Activated T-helper 17 cell treated with anti-CD3 and anti-CD28 coated beads, Interleukin-2, amount 50 U/mL, for 72 hours (primary cell): ENCODE measurements around the gene EME2. TPM values are rescaled to one million over a fixed set of nuclear protein-coding genes. Genes with fewer than 3 reads are reported as not detected.

Source experiments
- ATAC-seq: fragments of 150-1000 bp; cut with Tn5 transposase; replicated peaks from 2 replicates; pipeline ENCODE4 v1.10.0; 2021; ENCODE audit warnings: mild to moderate bottlenecking, moderate library complexity
- H3K27ac Mint-ChIP-seq: one replicate; pipeline ENCODE4 v1.8.0; 2022; ENCODE audit warnings: mixed read lengths
- H3K27me3 Mint-ChIP-seq: one replicate; pipeline ENCODE4 v1.8.0; 2022; ENCODE audit warnings: mixed read lengths
- H3K36me3 Mint-ChIP-seq: one replicate; pipeline ENCODE4 v1.8.0; 2022; ENCODE audit warnings: low read depth, mild to moderate bottlenecking, mixed read lengths
- H3K4me1 Mint-ChIP-seq: one replicate; pipeline ENCODE4 v1.8.0; 2022; ENCODE audit warnings: mixed read lengths
- H3K4me3 Mint-ChIP-seq: one replicate; pipeline ENCODE4 v1.8.0; 2022; ENCODE audit warnings: mild to moderate bottlenecking, mixed read lengths
- H3K9me3 Mint-ChIP-seq: one replicate; pipeline ENCODE4 v1.8.0; 2022; ENCODE audit warnings: mixed read lengths
- total RNA-seq, 2 donors: library from RNA; stranded (reverse); gene quantifications; one replicate each; pipeline ENCODE4 v1.2.3, GENCODE V29; 2022

Gene EME2
- total RNA-seq, 2 donors from 2014 or later: 37.6 to 39.6 TPM

DNA sequence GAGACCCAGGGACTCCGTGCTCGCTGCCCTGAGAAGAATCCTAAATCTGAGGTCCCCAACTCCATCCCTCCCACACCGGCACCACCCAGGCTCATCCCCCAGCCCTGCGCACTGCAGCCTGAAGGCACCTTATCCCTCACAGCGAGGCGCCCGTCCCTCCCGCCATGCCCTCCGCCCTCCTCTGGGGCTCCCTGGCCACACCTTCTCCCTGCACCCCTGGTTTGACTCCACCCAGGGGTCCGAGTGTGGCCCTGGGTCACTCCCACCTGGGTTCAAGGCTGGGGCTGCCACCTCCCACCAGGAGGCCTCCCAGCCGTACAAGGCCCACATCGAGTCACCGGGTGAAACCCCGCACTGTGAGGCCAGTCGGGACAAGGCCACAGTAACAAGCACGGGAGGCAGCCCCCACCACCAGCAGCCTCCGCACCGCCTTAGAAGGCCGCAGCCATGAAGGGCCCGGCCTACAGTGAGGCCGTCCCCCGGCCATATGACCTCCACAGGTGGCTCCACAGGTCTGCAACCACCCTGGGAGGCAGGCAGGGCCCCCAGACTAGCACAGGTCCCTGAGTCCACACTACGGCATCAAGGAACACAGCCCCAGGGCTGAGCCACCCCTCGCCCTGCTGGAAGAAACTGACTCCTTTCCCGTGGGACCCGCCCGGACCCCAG is 45.7 kb downstream of the EME2 start:
- ATAC-seq: no peak
- Mint-ChIP-seq H3K4me1 (peaks cover 5% of the 10 kb centered on the region), H3K27ac (no peak overlapping the region), H3K9me3 (no peaks in the 10 kb centered on the region), H3K36me3 (peaks cover 30% of the 10 kb centered on the region), H3K27me3 (no peaks in the 10 kb centered on the region), H3K4me3 (no peak overlapping the region)

- Mint-ChIP-seq H3K27ac (no peak overlapping the region), H3K36me3 (peaks cover 23% of the 10 kb centered on the region), H3K9me3 (no peaks in the 10 kb centered on the region), H3K4me1 (no peaks in the 10 kb centered on the region), H3K27me3 (no peaks in the 10 kb centered on the region), H3K4me3 (no peak overlapping the region)
- ATAC-seq: no peak
Observed at GRCh38 chr16:1818873-1819525, 46.4 kb downstream of the EME2 start.

GRCh38 chr16:1819611-1820010 is 47.0 kb downstream of the EME2 start:
- Mint-ChIP-seq H3K27me3 (no peaks in the 10 kb centered on the region), H3K9me3 (no peaks in the 10 kb centered on the region), H3K4me3 (no peak overlapping the region), H3K27ac (no peak overlapping the region), H3K4me1 (peaks cover 3% of the 10 kb centered on the region), H3K36me3 (peaks cover 20% of the 10 kb centered on the region)
- no peak for ATAC-seq

DNA sequence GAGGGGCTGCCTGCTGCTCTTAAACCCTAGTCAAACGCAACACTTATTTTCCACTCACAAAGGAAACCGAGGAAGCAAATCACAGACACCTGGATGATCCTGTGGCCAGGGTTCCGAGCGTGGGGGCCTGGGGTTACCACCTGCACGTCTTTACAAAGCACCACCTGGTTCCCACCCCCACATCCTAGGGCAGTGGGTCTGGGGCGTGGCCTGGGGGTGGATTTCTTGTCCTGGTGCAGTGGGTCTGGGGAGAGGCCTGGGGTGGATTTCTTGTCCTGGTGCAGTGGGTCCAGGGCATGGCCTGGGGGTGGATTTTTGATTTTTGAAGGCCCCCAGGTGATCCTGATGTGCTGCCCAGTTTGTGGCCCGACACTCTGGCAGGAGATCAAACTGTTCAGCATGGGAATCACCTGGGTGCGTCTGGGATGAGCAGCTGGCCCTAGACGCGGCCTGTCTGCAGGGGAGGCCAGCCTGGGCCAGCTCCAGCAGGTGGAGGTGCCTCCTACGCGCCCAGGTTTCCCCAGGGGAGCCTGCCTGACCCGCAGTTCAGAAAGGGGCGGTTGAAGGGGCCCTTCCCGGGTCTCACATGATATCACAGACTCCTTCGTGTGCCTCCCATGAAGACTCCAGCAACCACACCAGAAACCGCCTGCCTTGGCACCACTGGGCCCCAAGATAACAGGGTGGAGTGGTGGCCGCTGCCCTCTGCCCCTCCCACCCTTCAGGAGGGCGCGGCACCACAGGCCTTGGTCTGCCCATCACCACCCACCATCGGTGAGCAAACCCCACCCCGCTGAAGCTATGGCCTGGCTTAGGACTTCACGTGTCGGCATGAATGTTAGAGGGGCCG is 47.7 kb downstream of the EME2 start:
- H3K4me1 Mint-ChIP-seq: peaks cover 5% of the 10 kb centered on the region
- peaks cover 16% of the 10 kb centered on the region for H3K36me3 Mint-ChIP-seq
- no peak overlapping the region for H3K27ac Mint-ChIP-seq
- no peak overlapping the region for H3K4me3 Mint-ChIP-seq
- no peaks in the 10 kb centered on the region for H3K27me3 Mint-ChIP-seq
- H3K9me3 Mint-ChIP-seq: no peaks in the 10 kb centered on the region
- no peak for ATAC-seq

DNA sequence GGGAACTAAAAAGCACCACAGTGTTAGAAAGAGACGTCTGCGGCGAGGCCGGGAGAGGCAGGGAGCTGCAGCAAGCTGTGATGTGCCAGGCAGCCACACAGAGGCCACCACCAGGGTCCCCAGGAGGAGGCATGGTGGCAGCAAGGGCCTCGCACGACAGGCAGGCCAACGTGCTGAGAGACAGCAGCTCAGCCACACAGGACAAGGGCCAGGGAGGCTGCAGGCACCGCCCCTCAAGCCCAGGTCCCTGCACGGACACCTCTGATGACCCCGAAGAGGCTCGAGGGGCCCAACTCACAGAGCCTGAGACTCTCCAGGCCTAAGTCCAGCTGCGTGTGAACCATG is 48.3 kb downstream of the EME2 start:
- Mint-ChIP-seq H3K4me3 (no peak overlapping the region), H3K4me1 (peaks cover 5% of the 10 kb centered on the region), H3K9me3 (no peaks in the 10 kb centered on the region), H3K27me3 (no peaks in the 10 kb centered on the region), H3K27ac (no peak overlapping the region), H3K36me3 (peaks cover 12% of the 10 kb centered on the region)
- no peak for ATAC-seq

DNA sequence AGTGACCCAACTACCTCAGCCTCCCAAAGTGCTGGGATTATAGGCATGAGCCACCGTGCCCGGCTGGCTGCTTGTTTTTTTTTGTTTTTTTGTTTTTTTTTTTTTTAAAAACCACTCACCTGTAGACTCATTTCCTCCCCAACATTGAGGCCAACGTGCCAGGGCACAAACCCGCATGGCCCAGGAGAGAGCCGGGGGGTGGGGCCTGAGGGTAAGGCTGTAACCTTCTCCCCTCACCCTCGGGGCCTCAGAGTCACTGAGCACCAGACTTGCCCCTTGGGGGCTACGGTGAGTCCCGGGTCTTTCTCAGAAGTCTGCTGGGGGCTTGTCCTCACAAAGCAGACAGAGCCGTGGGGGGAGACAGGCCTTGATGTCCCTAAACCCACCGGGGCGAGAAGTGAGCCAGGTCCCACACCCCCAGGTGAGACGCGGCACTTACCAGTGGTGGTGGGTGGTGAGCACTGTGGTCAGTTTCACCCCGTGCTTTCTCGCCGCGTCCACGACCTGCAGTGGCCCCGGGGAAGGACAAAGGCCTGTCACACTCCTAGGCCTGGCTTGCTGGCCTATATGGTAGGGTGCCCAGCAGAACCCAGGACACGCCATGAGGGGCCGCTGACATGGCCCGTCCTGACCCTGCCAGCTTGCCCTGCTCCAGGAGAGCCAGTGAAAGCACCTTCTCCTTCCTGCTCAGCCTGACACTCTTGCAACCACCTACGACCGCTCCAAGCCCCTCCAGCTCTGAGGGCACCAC is 49.4 kb downstream of the EME2 start:
- no peak for ATAC-seq
- Mint-ChIP-seq H3K4me3 (no peak overlapping the region), H3K27ac (no peak overlapping the region), H3K4me1 (peaks cover 5% of the 10 kb centered on the region), H3K36me3 (peaks cover 16% of the 10 kb centered on the region), H3K27me3 (no peaks in the 10 kb centered on the region), H3K9me3 (no peaks in the 10 kb centered on the region)

- ATAC-seq: no peak
- H3K36me3 Mint-ChIP-seq: peaks cover 17% of the 10 kb centered on the region
- peaks cover 8% of the 10 kb centered on the region for H3K4me1 Mint-ChIP-seq
- H3K27ac Mint-ChIP-seq: no peak overlapping the region
- no peaks in the 10 kb centered on the region for H3K9me3 Mint-ChIP-seq
- H3K27me3 Mint-ChIP-seq: no peaks in the 10 kb centered on the region
- no peak overlapping the region for H3K4me3 Mint-ChIP-seq
Observed at GRCh38 chr16:1822801-1823200, 50.2 kb downstream of the EME2 start.

- peak overlapping the region; percentile 47 for H3K4me3 Mint-ChIP-seq
- H3K4me1 Mint-ChIP-seq: peaks cover 8% of the 10 kb centered on the region
- peak overlapping the region; percentile 67 for H3K27ac Mint-ChIP-seq
- ATAC-seq: no peak
- peaks cover 17% of the 10 kb centered on the region for H3K36me3 Mint-ChIP-seq
- H3K27me3 Mint-ChIP-seq: no peaks in the 10 kb centered on the region
- H3K9me3 Mint-ChIP-seq: no peaks in the 10 kb centered on the region
Observed at GRCh38 chr16:1823821-1824220, 51.2 kb downstream of the EME2 start.

DNA sequence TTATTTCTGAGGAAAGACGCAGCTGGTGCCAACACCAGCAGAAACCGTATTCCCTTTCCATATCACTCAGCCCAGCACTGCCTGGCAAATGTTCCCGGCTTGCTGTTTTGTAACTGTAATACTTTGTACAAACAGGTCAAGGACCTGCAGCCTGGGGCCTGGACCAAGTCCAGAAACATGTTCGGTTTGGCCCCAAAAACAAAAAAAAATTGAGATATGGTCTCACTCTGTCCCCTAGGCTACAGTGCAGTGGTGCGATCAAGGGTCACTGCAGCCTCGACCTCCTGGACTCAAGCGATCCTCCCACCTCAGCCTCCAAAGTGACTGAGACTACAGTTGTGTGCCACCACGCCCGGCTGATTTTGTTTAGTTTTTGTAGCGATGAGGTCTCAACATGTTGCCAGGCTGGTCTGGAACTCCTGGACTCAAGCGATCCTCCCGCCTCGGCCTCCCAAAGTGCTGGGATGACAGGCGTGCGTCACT is 52.8 kb downstream of the EME2 start:
- peaks cover 21% of the 10 kb centered on the region for H3K36me3 Mint-ChIP-seq
- peak overlapping the region; percentile 15 for H3K27ac Mint-ChIP-seq
- peaks cover 14% of the 10 kb centered on the region for H3K4me1 Mint-ChIP-seq
- peak overlapping the region; percentile 75 for H3K4me3 Mint-ChIP-seq
- no peak for ATAC-seq
- no peaks in the 10 kb centered on the region for H3K9me3 Mint-ChIP-seq
- H3K27me3 Mint-ChIP-seq: no peaks in the 10 kb centered on the region

Other genes with a start within 250 kb of the EME2 start
- gene TMEM204, start 239.1 kb upstream of the EME2 start, total RNA-seq: 10 to 100 TPM; 14.3 to 22.5 TPM
- gene IFT140, start 160.7 kb upstream of the EME2 start, total RNA-seq: 10 to 100 TPM; 11.9 to 19.9 TPM
- gene CRAMP1, start 160.4 kb upstream of the EME2 start, total RNA-seq: 10 to 100 TPM; 12.0 to 20.6 TPM
- 10 to 100 TPM; 55.9 to 85.1 TPM for gene JPT2, start 94.5 kb upstream of the EME2 start, total RNA-seq
- 100 to 1,000 TPM in 1 of 2 donors, 10 to 100 TPM in 1; 59.9 to 106 TPM for gene MAPK8IP3, start 66.6 kb upstream of the EME2 start, total RNA-seq
- gene NME3, start 1.3 kb upstream of the EME2 start, total RNA-seq: 10 to 100 TPM; 39.3 to 39.9 TPM
- 100 to 1,000 TPM in 1 of 2 donors, 10 to 100 TPM in 1; 80.8 to 190 TPM for gene MRPS34, start 324 bp downstream of the EME2 start, total RNA-seq
- 10 to 100 TPM; 20.3 to 21.1 TPM for gene SPSB3, start 9.8 kb downstream of the EME2 start, total RNA-seq
- gene NUBP2, start 10.2 kb downstream of the EME2 start, total RNA-seq: 10 to 100 TPM; 32.6 to 58.8 TPM
- under 1 TPM; 0.13 to 0.15 TPM for gene IGFALS, start 20.9 kb downstream of the EME2 start, total RNA-seq
- gene HAGH, start 54.0 kb downstream of the EME2 start, total RNA-seq: 10 to 100 TPM; 40.9 to 42.0 TPM
- 10 to 100 TPM; 19.2 to 19.3 TPM for gene FAHD1, start 54.4 kb downstream of the EME2 start, total RNA-seq
- under 1 TPM in 1 of 2 donors, not detected in 1; 0.79 TPM for gene MEIOB, start 99.4 kb downstream of the EME2 start, total RNA-seq
- not detected for gene HS3ST6, start 145.6 kb downstream of the EME2 start, total RNA-seq
- 10 to 100 TPM; 31.5 to 34.3 TPM for gene MSRB1, start 170.4 kb downstream of the EME2 start, total RNA-seq
- gene RPL3L, start 181.9 kb downstream of the EME2 start, total RNA-seq: under 1 TPM in 1 of 2 donors, not detected in 1; 0.37 TPM
- 100 to 1,000 TPM in 1 of 2 donors, 10 to 100 TPM in 1; 65.3 to 122 TPM for gene NDUFB10, start 186.7 kb downstream of the EME2 start, total RNA-seq
- gene RPS2, start 192.0 kb downstream of the EME2 start, total RNA-seq: 1,000 to 10,000 TPM; 4,570 to 4,579 TPM
- under 1 TPM in 1 of 2 donors, not detected in 1; 0.32 TPM for gene RNF151, start 194.0 kb downstream of the EME2 start, total RNA-seq
- 10 to 100 TPM; 23.0 to 37.3 TPM for gene TBL3, start 199.2 kb downstream of the EME2 start, total RNA-seq
- 1 to 10 TPM in 1 of 2 donors, not detected in 1; 1.0 TPM for gene NOXO1, start 208.7 kb downstream of the EME2 start, total RNA-seq
- 10 to 100 TPM; 12.4 to 28.5 TPM for gene GFER, start 211.4 kb downstream of the EME2 start, total RNA-seq
- 1 to 10 TPM; 5.9 to 7.9 TPM for gene SYNGR3, start 217.2 kb downstream of the EME2 start, total RNA-seq
- 10 to 100 TPM; 41.2 to 79.6 TPM for gene ZNF598, start 237.0 kb downstream of the EME2 start, total RNA-seq
- 1 to 10 TPM in 1 of 2 donors, not detected in 1; 2.8 TPM for gene NPW, start 247.0 kb downstream of the EME2 start, total RNA-seq